ENCODE results near the gene B4GALNT3. TPM values are rescaled to one million over a fixed set of nuclear protein-coding genes. Genes with fewer than 3 reads are reported as not detected.

The B4GALNT3 gene
- total RNA-seq, 1 experiment from 2014 or later, result 2.3 TPM

DNA sequence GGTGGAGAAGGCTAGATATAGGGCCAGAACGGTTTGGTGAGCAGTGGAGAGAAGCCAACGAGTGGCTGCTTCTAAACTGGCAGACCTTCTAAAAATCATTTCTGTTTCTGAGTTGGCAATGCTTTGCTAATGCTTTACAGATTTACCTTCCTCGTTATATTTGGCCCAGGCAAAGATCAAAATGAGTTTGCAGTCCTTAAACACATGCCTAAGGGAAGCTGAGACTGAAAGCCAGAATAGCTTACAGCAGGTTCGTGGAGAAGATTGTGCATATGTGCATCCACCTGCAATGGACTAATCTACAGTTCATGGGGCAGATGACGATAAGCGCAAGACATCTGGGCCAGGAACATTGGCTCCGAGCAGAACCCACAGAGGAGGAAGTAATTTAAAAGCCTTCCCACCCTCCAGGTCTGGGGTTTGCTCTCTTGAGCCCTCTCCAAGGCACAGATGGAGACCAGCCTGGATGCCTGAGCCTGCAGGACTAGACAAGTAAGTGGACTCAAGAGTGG lies 104.1 kb downstream of the B4GALNT3 start:
- Histone ChIP-seq H3K4me3 (ENCODE audit: low read depth in 2 of 2, low read length in 2 of 2) (no peak overlapping the region), H3K9me3 (ENCODE audit: control insufficient read depth, insufficient read depth, low read depth, low read length) (no peaks in the 10 kb centered on the region), H3K36me3 (ENCODE audit: control insufficient read depth, insufficient read depth, low read length) (no peaks in the 10 kb centered on the region), H3K4me1 (ENCODE audit: control insufficient read depth, insufficient read depth, low read length) (no peaks in the 10 kb centered on the region), H3K27me3 (ENCODE audit: control insufficient read depth, insufficient read depth, low read length) (no peaks in the 10 kb centered on the region), H3K27ac (ENCODE audit: low read length) (no peak overlapping the region)
- POLR2A ChIA-PET, result no interaction called here
- no TSS peak for BruUV-seq (replicated peaks)
- TF ChIP-seq POLR2AphosphoS5 (IDR thresholded peaks at IDR 0.05; ENCODE audit: low read depth, low read length) (no peak), SIN3A (IDR thresholded peaks at IDR 0.05; ENCODE audit: borderline replicate concordance, insufficient read depth, low read depth, low read length) (no peak), TCF7L2 (IDR thresholded peaks at IDR 0.05; ENCODE audit: low read depth, low read length) (no peak)
- TF ChIP-seq, protein P1, sequence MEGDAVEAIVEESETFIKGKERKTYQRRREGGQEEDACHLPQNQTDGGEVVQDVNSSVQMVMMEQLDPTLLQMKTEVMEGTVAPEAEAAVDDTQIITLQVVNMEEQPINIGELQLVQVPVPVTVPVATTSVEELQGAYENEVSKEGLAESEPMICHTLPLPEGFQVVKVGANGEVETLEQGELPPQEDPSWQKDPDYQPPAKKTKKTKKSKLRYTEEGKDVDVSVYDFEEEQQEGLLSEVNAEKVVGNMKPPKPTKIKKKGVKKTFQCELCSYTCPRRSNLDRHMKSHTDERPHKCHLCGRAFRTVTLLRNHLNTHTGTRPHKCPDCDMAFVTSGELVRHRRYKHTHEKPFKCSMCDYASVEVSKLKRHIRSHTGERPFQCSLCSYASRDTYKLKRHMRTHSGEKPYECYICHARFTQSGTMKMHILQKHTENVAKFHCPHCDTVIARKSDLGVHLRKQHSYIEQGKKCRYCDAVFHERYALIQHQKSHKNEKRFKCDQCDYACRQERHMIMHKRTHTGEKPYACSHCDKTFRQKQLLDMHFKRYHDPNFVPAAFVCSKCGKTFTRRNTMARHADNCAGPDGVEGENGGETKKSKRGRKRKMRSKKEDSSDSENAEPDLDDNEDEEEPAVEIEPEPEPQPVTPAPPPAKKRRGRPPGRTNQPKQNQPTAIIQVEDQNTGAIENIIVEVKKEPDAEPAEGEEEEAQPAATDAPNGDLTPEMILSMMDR (IDR thresholded peaks at IDR 0.05), result no peak
- TF ChIP-seq, protein P2, sequence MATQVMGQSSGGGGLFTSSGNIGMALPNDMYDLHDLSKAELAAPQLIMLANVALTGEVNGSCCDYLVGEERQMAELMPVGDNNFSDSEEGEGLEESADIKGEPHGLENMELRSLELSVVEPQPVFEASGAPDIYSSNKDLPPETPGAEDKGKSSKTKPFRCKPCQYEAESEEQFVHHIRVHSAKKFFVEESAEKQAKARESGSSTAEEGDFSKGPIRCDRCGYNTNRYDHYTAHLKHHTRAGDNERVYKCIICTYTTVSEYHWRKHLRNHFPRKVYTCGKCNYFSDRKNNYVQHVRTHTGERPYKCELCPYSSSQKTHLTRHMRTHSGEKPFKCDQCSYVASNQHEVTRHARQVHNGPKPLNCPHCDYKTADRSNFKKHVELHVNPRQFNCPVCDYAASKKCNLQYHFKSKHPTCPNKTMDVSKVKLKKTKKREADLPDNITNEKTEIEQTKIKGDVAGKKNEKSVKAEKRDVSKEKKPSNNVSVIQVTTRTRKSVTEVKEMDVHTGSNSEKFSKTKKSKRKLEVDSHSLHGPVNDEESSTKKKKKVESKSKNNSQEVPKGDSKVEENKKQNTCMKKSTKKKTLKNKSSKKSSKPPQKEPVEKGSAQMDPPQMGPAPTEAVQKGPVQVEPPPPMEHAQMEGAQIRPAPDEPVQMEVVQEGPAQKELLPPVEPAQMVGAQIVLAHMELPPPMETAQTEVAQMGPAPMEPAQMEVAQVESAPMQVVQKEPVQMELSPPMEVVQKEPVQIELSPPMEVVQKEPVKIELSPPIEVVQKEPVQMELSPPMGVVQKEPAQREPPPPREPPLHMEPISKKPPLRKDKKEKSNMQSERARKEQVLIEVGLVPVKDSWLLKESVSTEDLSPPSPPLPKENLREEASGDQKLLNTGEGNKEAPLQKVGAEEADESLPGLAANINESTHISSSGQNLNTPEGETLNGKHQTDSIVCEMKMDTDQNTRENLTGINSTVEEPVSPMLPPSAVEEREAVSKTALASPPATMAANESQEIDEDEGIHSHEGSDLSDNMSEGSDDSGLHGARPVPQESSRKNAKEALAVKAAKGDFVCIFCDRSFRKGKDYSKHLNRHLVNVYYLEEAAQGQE (IDR thresholded peaks at IDR 0.05; ENCODE audit: insufficient read depth in 1 of 2, low read depth in 2 of 2, low read length in 1 of 2), result no peak
- DNase-seq (ENCODE audit: low read depth, low spot score) (no peak), ATAC-seq (no peak)
- intact Hi-C loops (cut with micrococcal nuclease; ENCODE audit: unreplicated experiment), result no loop called here
- in situ Hi-C loops (cut with HindIII; ENCODE audit: low pct_unique_long_range_greater_than_20kb, low sequenced_read_pairs), result no loop called here
- CTCF ChIA-PET, result no interaction called here

DNA sequence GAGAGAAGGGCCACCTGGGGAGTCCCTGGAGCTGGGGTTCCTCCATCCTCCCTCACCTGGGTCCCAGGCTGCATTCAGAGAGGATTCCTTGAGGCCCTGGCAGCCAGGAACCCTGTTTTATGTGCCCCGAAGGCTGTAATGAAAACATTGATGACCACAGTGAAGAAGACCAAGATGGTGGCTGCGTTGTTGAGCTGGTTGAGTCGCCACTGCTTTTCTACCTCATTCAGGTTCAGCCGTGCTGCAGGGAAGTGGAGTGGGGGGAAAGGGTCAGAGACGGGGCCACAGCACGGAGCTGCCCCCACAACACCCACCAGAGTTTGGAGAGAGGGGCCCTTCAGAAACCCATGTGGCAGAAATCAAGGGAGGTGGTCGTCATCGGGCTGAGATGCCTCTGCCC lies 105.4 kb downstream of the B4GALNT3 start:
- TF ChIP-seq TCF7L2 (IDR thresholded peaks at IDR 0.05; ENCODE audit: low read depth, low read length), result no peak
- TF ChIP-seq, protein P2 (IDR thresholded peaks at IDR 0.05; ENCODE audit: insufficient read depth in 1 of 2, low read depth in 2 of 2, low read length in 1 of 2), result no peak
- TF ChIP-seq, protein P1 (IDR thresholded peaks at IDR 0.05), result no peak
- no peak for TF ChIP-seq POLR2AphosphoS5 (IDR thresholded peaks at IDR 0.05; ENCODE audit: low read depth, low read length)
- no peak for TF ChIP-seq SIN3A (IDR thresholded peaks at IDR 0.05; ENCODE audit: borderline replicate concordance, insufficient read depth, low read depth, low read length)
- no peak for ATAC-seq
- Histone ChIP-seq H3K4me1 (ENCODE audit: control insufficient read depth, insufficient read depth, low read length) (no peaks in the 10 kb centered on the region), H3K27me3 (ENCODE audit: control insufficient read depth, insufficient read depth, low read length) (no peaks in the 10 kb centered on the region), H3K36me3 (ENCODE audit: control insufficient read depth, insufficient read depth, low read length) (no peaks in the 10 kb centered on the region), H3K27ac (ENCODE audit: low read length) (no peak overlapping the region), H3K9me3 (ENCODE audit: control insufficient read depth, insufficient read depth, low read depth, low read length) (no peaks in the 10 kb centered on the region), H3K4me3 (ENCODE audit: low read depth in 2 of 2, low read length in 2 of 2) (no peak overlapping the region)
- no TSS peak for BruUV-seq (replicated peaks)
- in situ Hi-C loops (cut with HindIII; ENCODE audit: low pct_unique_long_range_greater_than_20kb, low sequenced_read_pairs), result no loop called here
- ChIA-PET POLR2A (no interaction called here), CTCF (no interaction called here)
- intact Hi-C loops (cut with micrococcal nuclease; ENCODE audit: unreplicated experiment), result no loop called here
- DNase-seq (ENCODE audit: low read depth, low spot score), result no peak
